ENCODE results near the gene SORL1.

GRCh38 chr11:121587182-121587581 lies 135.1 kb downstream of the SORL1 start:
- no peak for TF ChIP-seq CTCF (conservative IDR thresholded peaks at IDR 0.05 in 1 of 2, IDR thresholded peaks at IDR 0.05 in 1 of 2; ENCODE audit: extremely low read depth in 1 of 2, insufficient read depth in 1 of 2, low read depth in 1 of 2, low read length in 2 of 2)
- no peak for TF ChIP-seq EZH2 (IDR thresholded peaks at IDR 0.05; ENCODE audit: borderline replicate concordance, low read length)
